GM10266 (cell line): ENCODE measurements around the gene IZUMO2.

ENCODE experiments used
- DNase-seq: peaks from one replicate; pipeline ENCODE4 v3.0.0; 2012; ENCODE audit errors: extremely low spot score
- TF ChIP-seq, protein P1 (sequence below): IDR thresholded peaks from 2 replicates; pipeline ENCODE4 v1.5.1; 2012; ENCODE audit warnings: mild to moderate bottlenecking, low read depth; ENCODE audit not compliant: control insufficient read depth, insufficient read depth; ENCODE audit errors: missing control alignments

Gene IZUMO2

GRCh38 chr19:50196322-50196932, 33.3 kb upstream of the IZUMO2 start:
- TF ChIP-seq, protein P1, sequence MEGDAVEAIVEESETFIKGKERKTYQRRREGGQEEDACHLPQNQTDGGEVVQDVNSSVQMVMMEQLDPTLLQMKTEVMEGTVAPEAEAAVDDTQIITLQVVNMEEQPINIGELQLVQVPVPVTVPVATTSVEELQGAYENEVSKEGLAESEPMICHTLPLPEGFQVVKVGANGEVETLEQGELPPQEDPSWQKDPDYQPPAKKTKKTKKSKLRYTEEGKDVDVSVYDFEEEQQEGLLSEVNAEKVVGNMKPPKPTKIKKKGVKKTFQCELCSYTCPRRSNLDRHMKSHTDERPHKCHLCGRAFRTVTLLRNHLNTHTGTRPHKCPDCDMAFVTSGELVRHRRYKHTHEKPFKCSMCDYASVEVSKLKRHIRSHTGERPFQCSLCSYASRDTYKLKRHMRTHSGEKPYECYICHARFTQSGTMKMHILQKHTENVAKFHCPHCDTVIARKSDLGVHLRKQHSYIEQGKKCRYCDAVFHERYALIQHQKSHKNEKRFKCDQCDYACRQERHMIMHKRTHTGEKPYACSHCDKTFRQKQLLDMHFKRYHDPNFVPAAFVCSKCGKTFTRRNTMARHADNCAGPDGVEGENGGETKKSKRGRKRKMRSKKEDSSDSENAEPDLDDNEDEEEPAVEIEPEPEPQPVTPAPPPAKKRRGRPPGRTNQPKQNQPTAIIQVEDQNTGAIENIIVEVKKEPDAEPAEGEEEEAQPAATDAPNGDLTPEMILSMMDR, result no peak
- no peak for DNase-seq

GRCh38 chr19:50195224-50195623, 32.1 kb upstream of the IZUMO2 start:
- TF ChIP-seq, protein P1, result no peak
- DNase-seq, result no peak

DNA sequence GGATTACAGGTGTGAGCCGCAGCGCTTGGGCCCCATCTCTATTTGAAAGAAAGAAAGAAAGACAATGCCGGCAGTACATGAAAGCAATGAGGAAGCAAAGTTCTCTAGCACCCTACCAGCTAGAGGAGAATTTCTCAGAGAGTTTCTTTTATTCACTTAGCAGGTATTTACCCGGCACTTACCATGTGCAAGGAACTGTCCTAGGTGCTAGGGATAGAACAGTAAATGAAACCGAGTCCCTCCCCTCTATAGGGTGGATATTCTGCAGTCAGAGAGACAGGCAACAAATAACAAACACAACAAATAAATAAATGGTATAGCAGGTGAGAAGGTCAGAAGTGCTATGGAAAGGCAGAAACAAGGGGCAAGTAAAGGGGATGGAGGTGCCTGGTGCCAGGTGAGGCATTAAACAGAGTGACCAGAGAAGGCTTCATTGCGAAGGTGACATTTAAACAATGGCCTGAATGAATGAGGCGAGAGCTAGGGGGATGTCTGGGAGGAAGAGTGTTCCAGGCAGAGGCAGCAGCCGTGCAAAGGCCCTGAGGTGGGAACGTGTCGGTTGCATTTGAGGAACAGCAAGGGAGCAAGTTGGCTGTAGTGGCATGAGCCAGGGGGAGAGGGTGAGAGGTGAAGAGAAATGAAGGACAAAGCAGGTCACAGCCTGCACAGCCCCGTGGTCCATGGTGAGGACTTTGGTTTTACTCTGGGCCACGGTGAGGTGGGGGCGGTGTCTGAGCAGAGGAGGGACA, 29.6 kb upstream of the IZUMO2 start:
- TF ChIP-seq, protein P1, result no peak
- DNase-seq, result no peak

- DNase-seq, result no peak
- TF ChIP-seq, protein P1, result no peak
Observed at GRCh38 chr19:50191216-50191615, 28.1 kb upstream of the IZUMO2 start.

DNA sequence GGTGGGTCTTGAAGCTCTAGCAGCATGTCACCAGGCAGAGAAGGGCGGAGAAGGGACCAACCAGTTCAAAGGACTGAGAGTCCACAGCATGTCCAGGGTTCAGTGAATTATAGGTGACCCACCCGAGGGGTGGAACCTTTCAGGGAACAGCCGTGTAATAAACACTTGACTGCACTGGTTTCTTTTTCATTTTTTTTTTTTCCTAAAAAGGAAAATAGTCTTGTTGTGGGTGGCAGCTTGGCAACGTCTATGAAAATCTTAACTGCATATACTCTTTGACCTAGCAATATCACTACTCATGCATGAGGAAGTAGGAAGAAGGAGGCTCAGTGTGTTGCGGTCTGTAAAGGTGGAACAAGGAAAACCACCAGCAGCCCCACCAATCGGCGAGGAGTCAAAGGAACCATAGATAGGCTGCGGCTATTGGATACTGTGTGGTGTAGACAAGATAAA, 27.4 kb upstream of the IZUMO2 start:
- DNase-seq, result no peak

GRCh38 chr19:50189331-50189730, 26.2 kb upstream of the IZUMO2 start:
- TF ChIP-seq, protein P1, result no peak
- no peak for DNase-seq

More for the DNA sequence above, 27.4 kb upstream of the IZUMO2 start:
- TF ChIP-seq, protein P1, result no peak

- TF ChIP-seq, protein P1, result no peak
- no peak for DNase-seq
Observed at GRCh38 chr19:50187937-50188336, 24.9 kb upstream of the IZUMO2 start.
